Loucy (cell line): ENCODE data around the gene POLR2J.

Source experiments
- H2AFZ ChIP-seq: fragments of 200-600 bp; sonication (generic); 2 replicates; pipeline ENCODE4 v1.6.0; 2016; ENCODE audit warnings: antibody characterized with exemption, mild to moderate bottlenecking, low read length, moderate library complexity
- H3F3A ChIP-seq: fragments of 200-600 bp; 2 replicates; pipeline ENCODE4 v1.6.0; 2016; ENCODE audit warnings: antibody characterized with exemption, low read depth, mild to moderate bottlenecking
- H3K27me3 ChIP-seq: fragments of 200-600 bp; sonication (generic); 2 replicates; pipeline ENCODE4 v1.6.1; 2014; ENCODE audit warnings: low read length, mild to moderate bottlenecking; ENCODE audit not compliant: insufficient read depth, poor library complexity, severe bottlenecking
- H3K36me3 ChIP-seq: fragments of 200-600 bp; sonication (generic); 2 replicates; pipeline ENCODE4 v1.6.1; 2016; ENCODE audit warnings: low read length; ENCODE audit not compliant: insufficient read depth
- H3K4me1 ChIP-seq: fragments of 200-600 bp; sonication (generic); 2 replicates; pipeline ENCODE4 v1.5.1; 2014; ENCODE audit warnings: low read length, mild to moderate bottlenecking; ENCODE audit not compliant: insufficient read depth, poor library complexity, severe bottlenecking
- H3K4me2 ChIP-seq: fragments of 200-600 bp; sonication (generic); 2 replicates; pipeline ENCODE4 v1.6.0; 2014; ENCODE audit warnings: antibody characterized with exemption, low read length, low read depth, mild to moderate bottlenecking; ENCODE audit not compliant: poor library complexity, severe bottlenecking
- H3K4me3 ChIP-seq: fragments of 200-600 bp; sonication (generic); 2 replicates; pipeline ENCODE4 v1.5.1; 2014; ENCODE audit warnings: low read length, mild to moderate bottlenecking, mixed read lengths; ENCODE audit not compliant: poor library complexity, severe bottlenecking
- H3K79me2 ChIP-seq: fragments of 200-600 bp; sonication (generic); 2 replicates; pipeline ENCODE4 v1.6.1; 2014; ENCODE audit warnings: low read length; ENCODE audit not compliant: insufficient read depth
- H3K9ac ChIP-seq: fragments of 200-600 bp; sonication (generic); 2 replicates; pipeline ENCODE4 v1.6.0; 2014; ENCODE audit warnings: mild to moderate bottlenecking, low read depth, low read length, moderate library complexity; ENCODE audit not compliant: poor library complexity, severe bottlenecking
- H3K9me2 ChIP-seq: fragments of 200-600 bp; sonication (generic); replicated peaks from 2 replicates; pipeline ENCODE4 v1.6.1; 2016; ENCODE audit warnings: low read depth, low read length, mixed read lengths
- H3K9me3 ChIP-seq: fragments of 200-600 bp; sonication (generic); 2 replicates; pipeline ENCODE4 v1.6.1; 2014; ENCODE audit warnings: mild to moderate bottlenecking, antibody characterized with exemption, low read length, low read depth; ENCODE audit not compliant: insufficient read depth
- H4K20me1 ChIP-seq: fragments of 200-600 bp; sonication (generic); 2 replicates; pipeline ENCODE4 v1.6.0; 2014; ENCODE audit warnings: antibody characterized with exemption, low read length, mild to moderate bottlenecking; ENCODE audit not compliant: insufficient read depth, poor library complexity, severe bottlenecking
- CTCF ChIP-seq: fragments of 200-600 bp; sonication (generic); conservative IDR thresholded peaks from 2 replicates; pipeline ENCODE4 v1.5.1; 2014; ENCODE audit warnings: mild to moderate bottlenecking, antibody characterized with exemption, low read length
- EZH2phosphoT487 ChIP-seq: fragments of 200-600 bp; IDR thresholded peaks from 2 replicates; pipeline ENCODE4 v1.6.1; 2018; ENCODE audit warnings: antibody characterized with exemption, mild to moderate bottlenecking, moderate library complexity, borderline replicate concordance

The POLR2J gene

DNA sequence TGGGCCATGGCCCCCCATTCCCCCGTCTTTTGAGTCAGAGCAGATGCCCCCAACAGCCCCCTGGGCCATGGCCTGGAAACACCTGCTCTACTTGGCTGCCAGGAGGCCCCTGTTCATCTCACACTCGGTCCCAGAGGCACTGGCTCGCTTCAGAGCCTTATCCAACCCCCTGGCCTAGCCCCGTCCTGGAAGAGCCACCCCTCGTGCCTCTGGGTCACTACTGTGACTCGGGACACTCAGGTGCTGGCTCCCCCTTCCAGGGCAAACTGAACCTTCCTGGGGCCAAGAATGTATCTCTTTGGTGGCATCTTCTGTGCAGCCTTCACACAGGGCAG is 7.0 kb downstream of the POLR2J start:
- H3K9me2 ChIP-seq = no peaks in the 10 kb centered on the region
- H3K4me1 ChIP-seq = no peaks in the 10 kb centered on the region
- H3K9me3 ChIP-seq = no peaks in the 10 kb centered on the region
- no peaks in the 10 kb centered on the region for H3K27me3 ChIP-seq
- no peak overlapping the region for H2AFZ ChIP-seq
- no peak overlapping the region for H3K9ac ChIP-seq
- H3K4me3 ChIP-seq = no peak overlapping the region
- TF ChIP-seq EZH2phosphoT487 (no peak), CTCF (no peak)
- no peaks in the 10 kb centered on the region for H4K20me1 ChIP-seq
- H3F3A ChIP-seq = no peaks in the 10 kb centered on the region
- no peaks in the 10 kb centered on the region for H3K79me2 ChIP-seq
- peaks cover 10% of the 10 kb centered on the region; the same call in 1 of the 2 replicates for H3K36me3 ChIP-seq
- H3K4me2 ChIP-seq = no peak overlapping the region

GRCh38 chr7:102469972-102470825 is 8.5 kb downstream of the POLR2J start:
- peaks cover 9% of the 10 kb centered on the region for H3K4me1 ChIP-seq
- TF ChIP-seq CTCF = no peak
- no peak for TF ChIP-seq EZH2phosphoT487
- no peaks in the 10 kb centered on the region for H3K27me3 ChIP-seq
- H3K9me2 ChIP-seq = no peaks in the 10 kb centered on the region
- no peak overlapping the region for H2AFZ ChIP-seq
- H3K36me3 ChIP-seq = peaks cover 10% of the 10 kb centered on the region; the same call in 1 of the 2 replicates
- H3K4me2 ChIP-seq = no peak overlapping the region
- H3K4me3 ChIP-seq = no peak overlapping the region
- H3K9me3 ChIP-seq = no peaks in the 10 kb centered on the region
- H4K20me1 ChIP-seq = no peaks in the 10 kb centered on the region
- H3F3A ChIP-seq = no peaks in the 10 kb centered on the region
- no peak overlapping the region for H3K9ac ChIP-seq
- H3K79me2 ChIP-seq = peaks cover 9% of the 10 kb centered on the region; the same call in 1 of the 2 replicates

DNA sequence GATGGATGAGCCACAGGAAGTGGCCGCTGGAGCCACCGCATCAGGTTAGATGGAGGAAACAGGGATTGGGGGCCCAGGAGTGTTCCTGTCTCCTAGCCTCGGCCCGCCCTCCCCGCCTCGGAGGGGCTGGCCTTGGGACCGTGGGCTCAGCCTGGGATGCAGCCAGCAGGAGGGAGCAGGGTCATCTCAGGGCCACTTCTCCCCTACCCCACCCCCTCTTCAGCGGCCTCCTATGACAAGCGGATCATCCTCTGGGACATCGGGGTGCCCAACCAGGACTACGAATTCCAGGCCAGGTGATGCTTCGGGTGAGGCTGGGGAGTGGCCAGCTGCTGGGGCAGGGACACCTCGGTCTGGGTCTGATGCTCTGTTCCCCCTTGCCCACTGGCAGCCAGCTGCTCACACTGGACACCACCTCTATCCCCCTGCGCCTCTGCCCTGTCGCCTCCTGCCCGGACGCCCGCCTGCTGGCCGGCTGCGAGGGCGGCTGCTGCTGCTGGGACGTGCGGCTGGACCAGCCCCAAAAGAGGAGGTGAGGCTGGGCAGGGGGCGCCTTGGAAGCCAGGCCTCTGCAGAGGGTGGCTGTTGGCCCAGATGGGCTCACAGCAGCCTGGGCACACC is 9.3 kb downstream of the POLR2J start:
- Histone ChIP-seq H3K27me3 (no peaks in the 10 kb centered on the region), H2AFZ (no peak overlapping the region), H3K4me2 (no peak overlapping the region), H3K9me2 (no peaks in the 10 kb centered on the region), H3K36me3 (peaks cover 10% of the 10 kb centered on the region; the same call in 1 of the 2 replicates), H3K4me3 (no peak overlapping the region), H3K9ac (no peak overlapping the region), H3K79me2 (peaks cover 11% of the 10 kb centered on the region), H3F3A (no peaks in the 10 kb centered on the region), H3K9me3 (no peaks in the 10 kb centered on the region), H4K20me1 (no peaks in the 10 kb centered on the region), H3K4me1 (peaks cover 11% of the 10 kb centered on the region)
- TF ChIP-seq CTCF = no peak
